ENCODE results near the gene CSNK1G3.

Gene CSNK1G3

GRCh38 chr5:123665822-123666371 is 153.9 kb downstream of the CSNK1G3 start:
- Histone ChIP-seq H3K4me3 (no peak overlapping the region), H3K27ac (no peak overlapping the region), H3K9me3 (replicated peaks in 1 of 11) (peaks cover 7 to 30% (median 19%) of the 10 kb centered on the region in 11 experiments; a peak in 16 of 22 replicates), H4K20me1 (no peaks in the 10 kb centered on the region), H3K4me1 (no peaks in the 10 kb centered on the region; a peak in 1 of 20 replicates), H3K36me3 (no peaks in the 10 kb centered on the region), H3K4me2 (no peak overlapping the region), H3K27me3 (no peaks in the 10 kb centered on the region), H3K9ac (no peak overlapping the region)
- no peak for TF ChIP-seq Cebpa-rat (IDR thresholded peaks at IDR 0.05)
